Stimulated activated naive CD8-positive, alpha-beta T cell treated with anti-CD3 and anti-CD28 coated beads, Interleukin-15, Interleukin-2, amounts not matched to agents 100 U/mL and 50 U/mL, for 24 hours (primary cell): ENCODE data around the gene CATSPERD.
"Not testable (repeated sequence)": the region's sequence is repeated elsewhere in the genome, so short reads cannot be mapped to it uniquely, and the experiment has no call there.

Experiments
- ATAC-seq: fragments of 150-1000 bp; cut with Tn5 transposase; one replicate; pipeline ENCODE4 v1.10.0; 2021
- DNase-seq: peaks from one replicate; pipeline ENCODE4 v3.0.0; 2021

Gene CATSPERD

DNA sequence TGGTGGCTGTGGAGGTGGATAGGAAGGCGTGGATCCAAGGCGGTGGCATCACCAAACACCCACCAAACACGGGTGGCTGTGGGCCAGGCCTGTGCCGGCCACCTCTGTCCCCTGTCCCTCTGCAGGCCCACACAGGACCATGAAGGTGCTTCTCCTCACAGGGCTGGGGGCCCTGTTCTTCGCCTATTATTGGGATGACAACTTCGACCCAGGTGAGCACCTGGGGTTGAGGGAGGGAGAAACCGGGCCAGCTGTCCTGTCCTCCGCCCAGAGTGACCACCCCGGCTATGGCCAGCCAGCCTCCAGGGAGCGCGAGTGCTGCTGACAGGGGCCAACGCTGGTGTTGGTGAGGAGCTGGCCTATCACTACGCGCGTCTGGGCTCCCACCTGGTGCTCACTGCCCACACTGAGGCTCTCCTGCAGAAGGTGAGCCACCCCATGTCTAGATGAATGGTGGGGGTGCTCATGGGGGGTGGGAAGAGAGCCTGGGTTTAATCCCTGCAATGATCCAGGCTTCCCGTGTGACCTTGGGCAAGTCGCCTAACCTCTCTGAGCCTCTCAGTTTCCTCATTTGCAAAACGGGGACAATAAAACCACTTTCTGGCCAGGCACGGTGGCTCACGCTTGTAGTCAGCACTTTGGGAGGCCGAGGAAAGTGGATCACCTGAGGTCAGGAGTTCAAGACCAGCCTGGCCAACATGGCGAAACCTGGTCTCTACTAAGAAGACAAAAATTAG is 35.6 kb upstream of the CATSPERD start:
- DNase-seq (no peak), ATAC-seq (no peak)

DNA sequence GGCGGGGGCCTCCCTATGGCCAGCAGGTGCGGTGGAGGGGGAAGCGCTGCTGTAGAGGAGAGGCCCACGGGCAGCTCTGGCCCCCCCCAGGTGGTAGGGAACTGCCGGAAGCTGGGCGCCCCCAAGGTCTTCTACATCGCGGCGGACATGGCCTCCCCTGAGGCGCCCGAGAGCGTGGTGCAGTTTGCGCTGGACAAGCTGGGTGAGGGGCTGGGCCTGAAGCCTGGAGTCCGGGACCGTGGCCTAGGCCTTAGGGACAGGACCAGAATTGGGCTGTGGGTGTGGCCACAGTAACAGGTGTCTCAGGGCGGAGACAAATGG is 34.2 kb upstream of the CATSPERD start:
- no peak for ATAC-seq
- DNase-seq: no peak

DNA sequence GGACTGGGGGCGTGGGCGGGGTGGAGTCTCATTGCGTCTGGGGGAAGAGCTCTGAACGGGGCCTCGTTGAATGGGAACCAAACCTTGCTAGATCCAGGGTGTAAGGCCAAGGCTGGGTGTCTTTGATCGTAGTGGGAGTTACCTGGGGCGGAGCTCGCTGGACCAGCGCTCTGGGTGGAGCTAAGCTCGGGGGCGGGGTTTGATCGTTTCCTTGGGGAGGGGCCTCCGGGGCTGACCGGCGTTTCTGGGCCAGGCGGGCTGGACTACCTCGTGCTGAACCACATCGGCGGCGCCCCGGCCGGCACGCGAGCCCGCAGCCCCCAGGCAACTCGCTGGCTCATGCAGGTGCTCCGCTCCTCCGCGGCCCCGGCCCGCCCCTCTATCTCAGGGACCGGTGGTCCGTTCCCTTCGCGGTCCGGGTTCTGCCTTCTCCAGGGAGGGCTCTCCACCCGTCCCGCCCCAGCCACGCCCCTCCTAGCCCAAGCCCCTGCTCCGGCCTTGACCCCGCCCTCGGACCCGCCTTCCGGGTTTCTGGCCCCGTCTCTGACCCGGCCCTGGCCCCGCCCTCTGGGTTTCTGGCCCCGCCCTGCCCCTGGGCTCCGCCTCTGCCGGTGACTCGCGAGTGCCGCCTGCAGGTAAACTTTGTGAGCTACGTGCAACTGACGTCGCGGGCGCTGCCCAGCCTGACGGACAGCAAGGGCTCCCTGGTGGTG is 33.6 kb upstream of the CATSPERD start:
- DNase-seq (peak; percentile 100), ATAC-seq (peak; percentile 78)

DNA sequence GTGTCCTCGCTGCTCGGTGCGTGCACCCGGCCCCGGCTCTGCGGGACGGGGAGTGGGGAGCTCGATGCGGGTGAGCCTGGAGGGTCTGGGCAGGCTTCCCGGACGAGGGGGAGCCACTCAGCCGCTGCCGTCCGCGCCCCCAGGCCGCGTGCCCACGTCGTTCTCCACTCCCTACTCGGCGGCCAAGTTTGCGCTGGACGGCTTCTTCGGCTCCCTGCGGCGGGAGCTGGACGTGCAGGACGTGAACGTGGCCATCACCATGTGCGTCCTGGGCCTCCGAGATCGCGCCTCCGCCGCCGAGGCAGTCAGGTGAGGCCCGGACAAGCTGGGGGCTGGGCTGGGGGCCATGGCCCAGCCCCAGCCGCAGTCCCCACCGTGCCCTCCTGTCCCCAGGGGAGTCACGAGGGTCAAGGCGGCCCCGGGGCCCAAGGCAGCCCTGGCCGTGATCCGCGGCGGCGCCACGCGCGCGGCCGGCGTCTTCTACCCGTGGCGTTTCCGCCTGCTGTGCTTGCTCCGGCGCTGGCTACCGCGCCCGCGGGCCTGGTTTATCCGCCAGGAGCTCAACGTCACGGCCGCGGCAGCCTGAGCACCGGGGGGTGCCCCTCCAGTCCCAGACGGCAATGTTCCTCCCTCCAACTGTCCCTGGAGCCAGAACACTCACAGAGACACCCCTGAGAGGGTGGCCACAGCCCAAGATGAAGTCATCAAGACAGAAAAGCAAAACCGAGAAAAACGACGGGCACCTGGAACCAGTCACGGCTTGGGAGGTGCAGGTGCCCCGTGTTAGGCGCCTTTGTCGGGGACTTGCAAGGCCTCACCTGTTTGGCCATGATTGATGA is 32.9 kb upstream of the CATSPERD start:
- DNase-seq: no peak
- ATAC-seq: no peak

DNA sequence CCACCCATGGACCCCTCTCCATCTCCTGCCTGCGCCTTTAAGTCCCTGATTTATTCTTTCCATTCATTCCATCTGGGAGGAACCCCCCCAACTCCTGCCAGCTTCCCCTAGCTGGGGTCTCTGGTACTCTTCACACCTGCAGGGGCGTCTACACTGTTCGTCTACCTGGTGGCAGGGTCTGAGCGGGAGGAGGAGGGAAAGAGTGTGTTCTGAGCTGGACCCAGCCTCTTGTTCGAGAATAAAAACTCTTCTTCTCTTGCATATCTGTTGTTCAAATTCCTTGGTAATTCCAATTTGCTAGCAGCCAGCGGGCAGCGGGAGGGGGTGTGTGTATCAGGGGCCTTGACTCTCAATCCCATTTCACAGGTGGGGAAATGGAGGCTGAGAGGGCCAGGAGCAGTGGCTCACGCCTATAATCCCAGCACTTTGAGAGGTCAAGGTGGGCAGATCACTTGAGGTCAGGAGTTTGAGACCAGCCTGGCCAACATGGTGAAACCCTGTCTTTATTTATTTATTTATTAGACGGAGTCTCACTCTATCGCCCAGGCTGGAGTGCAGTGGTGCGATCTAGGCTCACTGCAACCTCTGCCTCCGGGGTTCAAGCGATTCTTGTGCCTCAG is 32.1 kb upstream of the CATSPERD start:
- ATAC-seq, DNase-seq: not testable (repeated sequence)

DNA sequence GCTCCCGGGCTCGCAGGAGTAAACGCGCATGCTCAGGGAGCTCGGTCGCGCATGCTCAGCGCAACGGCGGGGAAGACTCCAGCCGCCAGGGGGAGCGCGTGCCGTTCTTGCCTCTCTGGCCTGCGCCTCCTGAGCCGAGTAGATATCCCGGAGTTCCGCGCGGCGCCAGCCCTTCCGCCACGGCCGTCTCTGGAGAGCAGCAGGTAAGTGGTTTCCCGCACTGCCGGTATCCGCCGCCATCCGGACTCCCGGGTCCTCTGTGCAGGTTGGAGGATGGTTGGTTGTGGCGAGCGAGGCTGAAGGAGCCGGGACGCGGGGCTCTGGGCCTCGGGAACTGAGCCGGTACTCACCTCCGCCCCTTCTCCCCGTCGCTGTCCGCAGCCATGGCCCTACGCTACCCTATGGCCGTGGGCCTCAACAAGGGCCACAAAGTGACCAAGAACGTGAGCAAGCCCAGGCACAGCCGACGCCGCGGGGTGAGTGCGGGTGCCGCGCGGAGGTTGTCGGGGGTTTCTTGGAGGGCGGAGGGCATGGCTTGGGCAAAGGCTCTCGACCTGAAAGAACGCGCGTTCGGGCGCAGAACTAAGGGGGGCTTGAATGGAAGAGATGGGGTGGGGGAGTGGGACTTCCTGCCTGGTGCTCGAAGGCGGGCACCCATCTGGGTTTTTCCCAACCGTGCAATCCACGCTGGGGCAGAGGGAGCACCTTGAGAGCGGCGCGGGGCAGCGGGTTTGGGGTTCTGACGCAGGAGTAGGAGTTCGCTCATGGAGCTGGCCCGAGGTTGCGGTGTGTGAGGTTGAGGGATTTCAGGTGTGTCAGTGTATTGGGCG is 30.1 kb upstream of the CATSPERD start, which contains the start of gene RPL36:
Gene RPL36 (plus strand): TSS at position 171 of the 830 bp plus-strand sequence. CDS start 213 bp downstream, at position 384.
- ATAC-seq: peak; percentile 41
- DNase-seq: peak; percentile 99

DNA sequence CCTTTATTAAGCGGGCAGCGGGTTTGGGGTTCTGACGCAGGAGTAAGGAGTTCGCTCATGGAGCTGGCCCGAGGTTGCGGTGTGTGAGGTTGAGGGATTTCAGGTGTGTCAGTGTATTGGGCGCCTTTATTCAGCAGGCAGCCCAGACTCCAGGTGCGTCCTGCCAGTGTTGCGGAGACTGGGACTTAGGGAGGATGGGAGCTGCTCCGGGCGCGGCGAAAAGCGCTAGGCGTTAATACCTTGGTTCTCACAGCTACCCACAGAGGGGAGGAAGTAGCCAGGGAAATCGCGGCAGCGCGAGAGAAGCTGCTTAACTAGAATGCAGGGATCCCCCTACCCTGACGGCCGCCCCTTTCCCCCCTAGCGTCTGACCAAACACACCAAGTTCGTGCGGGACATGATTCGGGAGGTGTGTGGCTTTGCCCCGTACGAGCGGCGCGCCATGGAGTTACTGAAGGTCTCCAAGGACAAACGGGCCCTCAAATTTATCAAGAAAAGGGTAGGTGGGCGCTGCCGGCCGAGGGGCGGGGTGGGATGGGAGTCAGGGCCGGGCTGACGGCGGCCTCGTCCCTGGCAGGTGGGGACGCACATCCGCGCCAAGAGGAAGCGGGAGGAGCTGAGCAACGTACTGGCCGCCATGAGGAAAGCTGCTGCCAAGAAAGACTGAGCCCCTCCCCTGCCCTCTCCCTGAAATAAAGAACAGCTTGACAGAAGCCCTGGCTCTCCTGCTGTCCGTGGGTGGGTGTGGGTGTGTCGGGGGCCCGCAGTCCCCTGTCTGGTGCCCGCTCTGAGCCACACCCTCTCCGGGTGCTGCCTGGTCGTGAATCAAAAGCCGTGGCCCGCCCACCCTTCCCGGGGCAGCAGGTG is 29.2 kb upstream of the CATSPERD start:
- peak; percentile 2 for ATAC-seq
- peak; percentile 76 for DNase-seq

DNA sequence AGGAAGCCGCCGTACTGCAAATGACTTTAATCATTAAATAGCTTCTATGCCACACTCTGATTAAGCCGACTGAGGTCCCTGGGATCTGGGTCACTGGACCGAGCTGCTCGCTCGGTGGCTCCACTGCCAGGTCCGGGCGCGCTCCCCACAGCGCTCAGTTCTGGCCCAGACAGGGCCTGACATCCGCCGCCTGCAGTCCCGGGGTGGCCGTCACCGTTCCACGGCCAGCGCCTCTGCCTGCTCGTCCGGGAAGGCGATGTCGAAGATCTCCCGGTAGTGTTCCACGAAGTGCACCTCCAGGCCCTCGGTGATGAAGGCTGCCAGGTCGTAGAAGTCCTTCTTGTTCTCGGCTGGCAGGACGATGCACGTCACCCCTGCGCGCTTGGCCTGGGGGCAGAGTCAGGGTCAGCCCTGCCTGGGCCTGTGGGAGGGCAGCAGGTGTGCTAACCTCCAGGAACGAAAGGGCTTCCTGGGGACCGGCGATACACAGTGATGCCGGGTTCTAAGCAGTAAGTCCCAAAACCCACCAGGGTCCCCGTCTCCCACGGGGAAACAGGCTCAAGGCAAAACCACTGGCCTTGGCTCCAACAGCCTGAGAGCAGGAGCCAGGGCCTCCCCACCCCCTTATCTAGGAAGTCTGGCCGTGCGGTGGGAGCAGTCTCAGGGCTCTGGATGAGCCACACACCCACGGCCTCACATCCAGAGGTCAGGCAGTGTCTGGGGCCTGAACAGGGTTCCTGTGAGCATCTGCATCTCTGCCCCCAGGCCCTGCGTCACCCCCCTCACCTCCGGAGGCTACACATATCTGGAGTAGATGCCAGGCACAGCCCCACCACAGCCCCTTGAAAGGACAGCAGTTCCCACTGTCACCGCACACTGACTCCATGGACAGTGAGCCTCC is 28.4 kb upstream of the CATSPERD start:
- DNase-seq (peak; percentile 46), ATAC-seq (peak; percentile 1)

DNA sequence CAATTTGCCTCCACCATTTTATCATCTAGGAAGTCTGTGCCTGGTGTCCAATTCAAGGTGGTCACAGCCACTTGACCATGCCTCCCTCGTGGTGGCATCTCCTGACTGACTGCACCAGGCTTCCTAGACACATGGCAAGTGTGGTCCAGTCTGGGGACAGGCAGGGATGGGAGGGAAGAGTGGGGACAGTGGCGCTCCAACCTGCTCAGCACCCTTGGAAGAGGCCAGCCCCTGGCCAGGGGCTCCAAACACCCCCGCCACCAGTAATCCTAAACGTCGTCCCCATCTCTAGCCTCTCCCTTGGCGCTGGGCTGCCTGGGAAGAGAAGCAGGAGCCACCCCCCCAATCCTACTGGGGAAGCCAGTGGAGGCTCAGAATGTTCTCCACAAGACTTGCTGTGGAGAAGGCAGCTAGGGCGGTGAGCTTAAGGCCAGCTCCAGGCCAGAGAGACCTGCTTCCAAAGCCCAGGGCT is 27.7 kb upstream of the CATSPERD start:
- DNase-seq: no peak

DNA sequence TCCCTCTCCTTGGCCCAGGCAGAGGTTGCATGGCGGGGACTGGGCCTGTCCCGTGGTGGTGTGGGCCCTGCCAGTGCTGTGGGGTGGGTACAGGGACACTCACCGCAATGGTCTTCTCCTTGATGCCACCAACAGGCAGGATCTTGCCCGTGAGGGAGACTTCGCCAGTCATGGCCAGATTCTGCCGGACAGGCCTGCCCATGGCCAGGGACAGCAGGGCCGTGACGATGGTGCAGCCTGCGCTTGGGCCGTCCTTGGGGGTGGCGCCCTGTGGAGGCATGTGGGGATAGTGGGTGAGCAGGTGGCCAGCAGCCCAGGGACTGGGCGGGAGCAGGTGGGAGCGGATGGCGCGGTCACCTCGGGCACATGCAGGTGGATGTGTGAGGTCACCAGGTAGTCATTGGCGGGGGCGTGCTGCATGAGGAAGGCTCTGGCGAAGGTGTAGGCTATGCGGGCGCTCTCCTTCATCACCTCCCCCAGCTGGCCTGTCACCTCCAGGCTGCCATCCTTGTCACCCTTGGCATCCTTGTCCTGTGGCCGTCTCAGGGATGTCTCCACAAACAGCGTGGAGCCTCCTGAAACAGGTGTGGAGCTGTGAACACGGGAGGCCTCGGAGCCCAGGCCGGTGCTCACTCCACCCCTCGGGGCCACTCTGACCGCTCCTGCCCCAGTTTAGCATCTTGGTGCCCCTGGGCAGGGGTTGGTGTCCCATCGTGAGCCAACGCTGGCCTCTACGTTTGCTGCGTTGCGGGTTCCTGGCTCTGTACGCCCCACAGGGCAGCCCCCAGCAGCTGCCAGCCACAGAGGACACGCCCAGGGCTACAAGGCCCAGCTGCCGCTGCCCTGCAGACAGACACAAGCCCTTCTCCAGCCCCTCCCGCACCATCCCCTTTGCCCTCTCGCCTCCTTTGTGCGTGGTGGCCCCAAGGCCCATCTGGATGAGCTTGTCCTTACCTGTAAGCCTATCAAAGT is 27.0 kb upstream of the CATSPERD start:
- peak; percentile 39 for DNase-seq
- ATAC-seq: no peak

More for the DNA sequence above, 27.7 kb upstream of the CATSPERD start:
- no peak for ATAC-seq

DNA sequence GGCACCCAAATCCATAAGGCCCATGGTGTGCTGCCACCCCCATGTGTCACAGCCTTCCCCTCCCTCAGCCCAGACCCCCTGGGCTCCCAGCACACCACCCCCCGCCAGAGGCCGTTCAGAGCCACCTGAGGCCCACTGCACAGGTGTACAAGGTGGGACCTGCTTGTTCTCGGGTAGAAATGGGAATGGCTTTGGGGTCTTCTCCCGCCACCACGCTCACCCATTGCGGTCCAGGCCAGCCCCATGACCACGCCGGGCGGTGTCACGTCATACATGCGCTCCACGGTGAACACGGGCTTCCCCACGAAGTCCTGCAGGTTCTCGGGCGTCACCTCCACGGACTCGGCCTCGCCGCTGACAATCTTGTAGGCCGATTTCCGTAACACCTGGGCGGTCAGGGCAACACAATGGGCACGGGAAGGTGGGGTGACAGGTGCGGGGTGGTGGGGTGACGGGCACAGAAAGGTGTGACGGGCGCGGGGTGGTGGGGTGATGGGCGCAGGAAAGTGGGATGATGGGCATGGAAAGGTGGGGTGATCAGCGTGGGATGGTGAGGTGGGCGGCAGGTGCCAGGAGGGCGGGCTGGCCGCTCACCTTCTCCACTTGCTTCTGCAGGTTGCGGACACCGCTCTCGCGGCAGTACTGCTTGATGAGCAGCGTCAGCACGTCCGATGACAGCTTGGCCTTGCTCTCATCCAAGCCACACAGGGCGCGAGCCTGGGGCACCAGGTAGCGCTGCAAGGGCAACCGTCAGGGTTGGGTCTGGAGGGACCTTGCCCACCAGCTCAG is 26.1 kb upstream of the CATSPERD start:
- ATAC-seq (no peak), DNase-seq (no peak)

DNA sequence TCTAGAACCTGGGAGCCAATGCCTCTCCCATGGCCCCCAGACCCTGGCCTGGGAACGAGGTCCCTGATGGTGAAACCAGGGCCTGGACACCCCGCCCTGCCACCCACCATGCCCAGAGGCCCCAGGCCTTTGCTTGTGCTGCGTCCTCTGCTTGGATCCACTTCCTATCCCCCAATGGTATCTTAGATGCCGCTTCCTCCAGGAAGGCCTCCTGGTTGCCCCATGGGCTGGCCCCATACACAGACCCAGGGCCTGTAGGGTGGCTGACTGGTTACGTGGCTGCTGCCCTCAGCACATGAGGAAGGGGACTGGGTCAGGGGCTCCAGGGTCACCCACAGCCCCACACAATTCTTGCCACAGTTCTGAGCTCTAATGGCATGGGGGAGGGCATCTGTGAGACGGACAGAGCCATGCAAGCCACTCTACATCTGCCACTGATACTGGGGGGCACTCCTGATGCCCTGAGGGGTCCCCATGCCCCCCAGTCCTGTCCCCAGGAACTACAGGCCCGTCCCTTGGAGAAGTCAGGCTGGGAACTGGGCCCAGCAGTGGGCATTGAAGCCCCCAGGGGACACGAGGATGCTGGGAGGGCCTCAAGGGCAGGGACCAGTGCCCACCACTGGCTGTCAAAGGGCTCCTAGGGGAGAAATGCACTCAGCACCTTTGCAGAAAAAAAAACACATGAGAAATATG is 25.3 kb upstream of the CATSPERD start:
- ATAC-seq (no peak), DNase-seq (no peak)

DNA sequence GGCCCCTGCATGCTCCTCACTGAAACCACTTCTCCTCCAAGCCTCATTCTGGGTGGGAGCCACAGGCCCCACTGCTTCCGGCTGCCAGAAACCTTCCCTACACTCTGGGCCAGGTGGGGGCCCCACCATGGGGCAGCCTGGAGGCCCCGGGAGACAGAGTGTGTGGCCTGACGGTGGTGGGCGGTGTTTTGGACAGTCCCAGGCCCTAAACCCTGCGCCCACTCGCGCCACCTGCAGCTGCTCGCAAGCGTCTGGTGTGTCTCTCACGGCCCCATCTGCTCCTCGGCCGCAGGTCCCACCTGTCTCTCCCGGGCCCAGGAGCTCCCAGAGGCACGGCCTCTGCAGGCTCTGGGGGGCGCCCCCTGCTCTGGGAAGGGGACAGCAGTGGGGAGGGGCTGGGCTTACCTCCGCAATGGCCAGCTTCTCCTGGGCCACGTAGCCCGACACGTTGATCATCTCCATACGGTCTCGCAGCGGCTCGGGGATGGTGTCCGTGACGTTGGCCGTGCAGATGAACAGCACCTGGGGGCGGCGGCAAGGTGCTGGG is 24.7 kb upstream of the CATSPERD start:
- ATAC-seq: no peak

DNA sequence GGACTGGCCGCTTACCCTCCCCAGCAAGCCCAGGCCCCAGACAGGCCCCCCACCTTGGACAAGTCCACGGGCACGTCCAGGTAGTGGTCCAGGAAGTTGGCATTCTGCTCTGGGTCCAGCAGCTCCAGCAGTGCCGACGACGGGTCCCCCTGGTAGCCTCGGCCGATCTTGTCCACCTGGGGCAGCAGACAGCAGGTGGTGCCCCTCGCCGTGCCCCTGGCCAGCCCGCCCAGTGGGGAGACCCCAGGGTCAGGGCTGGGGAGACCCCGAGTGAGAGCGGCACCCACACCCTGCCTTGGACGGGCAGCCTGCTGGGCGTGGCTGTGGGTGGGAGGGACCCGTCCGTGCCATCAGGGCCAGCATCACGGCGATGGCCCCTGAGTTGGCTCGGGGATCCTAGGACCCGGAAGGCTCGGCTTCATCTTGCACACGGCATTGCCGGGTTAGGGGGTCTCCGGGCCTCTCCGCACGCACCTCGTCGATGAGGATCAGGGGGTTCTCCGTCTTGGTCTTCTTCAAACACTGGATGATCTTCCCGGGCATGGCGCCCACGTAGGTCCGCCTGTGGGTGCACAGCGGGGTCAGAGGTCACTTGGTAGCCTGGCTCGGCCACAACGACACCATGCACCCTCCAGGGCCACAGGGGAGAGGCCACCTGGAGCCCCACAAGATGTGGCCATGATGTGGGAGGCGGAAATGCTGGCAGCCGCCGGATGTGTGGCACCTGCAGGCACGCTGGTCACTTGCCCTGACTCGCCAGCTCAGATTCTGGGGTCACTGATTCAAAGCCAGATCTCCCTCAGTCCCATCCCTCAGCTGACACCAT is 24.0 kb upstream of the CATSPERD start:
- no peak for ATAC-seq
- no peak for DNase-seq

More for the DNA sequence above, 24.7 kb upstream of the CATSPERD start:
- no peak for DNase-seq
